ENCODE data around the gene EPB41L2. TPM values are rescaled to one million over a fixed set of nuclear protein-coding genes. Genes with fewer than 3 reads are reported as not detected.
A peak's percentile ranks its signal among the peaks of the same experiment; 100 is the strongest.

Gene EPB41L2
- total RNA-seq, 4 donors from 2014 or later: 60.1 to 87.2 (median 67.4) TPM

GRCh38 chr6:130796313-130796905 lies 266.6 kb downstream of the EPB41L2 start:
- peaks cover 0 to 14% (median 9%) of the 10 kb centered on the region in 4 donors for H3K4me1 ChIP-seq
- H3K36me3 ChIP-seq: no peaks in the 10 kb centered on the region
- TF ChIP-seq POLR2AphosphoS5 (IDR thresholded peaks at IDR 0.05) (peak in 1 of 2 donors; percentile 13), POLR2A (IDR thresholded peaks at IDR 0.05; ENCODE audit: low read depth) (no peak)
- no peaks in the 10 kb centered on the region for H3K9me3 ChIP-seq
- no peak overlapping the region for H3K27ac ChIP-seq (replicated peaks in 1 of 4)
- DNase-seq (ENCODE audit: extremely low spot score): no peak
- H3K27me3 ChIP-seq: no peaks in the 10 kb centered on the region
- no peak overlapping the region for H3K4me3 ChIP-seq
- intact Hi-C loops (cut with DNase I): no loop called here

GRCh38 chr6:130794738-130795137 lies 268.3 kb downstream of the EPB41L2 start:
- TF ChIP-seq POLR2A (IDR thresholded peaks at IDR 0.05; ENCODE audit: low read depth) (no peak), POLR2AphosphoS5 (IDR thresholded peaks at IDR 0.05) (no peak)
- TF ChIP-seq, protein P1, sequence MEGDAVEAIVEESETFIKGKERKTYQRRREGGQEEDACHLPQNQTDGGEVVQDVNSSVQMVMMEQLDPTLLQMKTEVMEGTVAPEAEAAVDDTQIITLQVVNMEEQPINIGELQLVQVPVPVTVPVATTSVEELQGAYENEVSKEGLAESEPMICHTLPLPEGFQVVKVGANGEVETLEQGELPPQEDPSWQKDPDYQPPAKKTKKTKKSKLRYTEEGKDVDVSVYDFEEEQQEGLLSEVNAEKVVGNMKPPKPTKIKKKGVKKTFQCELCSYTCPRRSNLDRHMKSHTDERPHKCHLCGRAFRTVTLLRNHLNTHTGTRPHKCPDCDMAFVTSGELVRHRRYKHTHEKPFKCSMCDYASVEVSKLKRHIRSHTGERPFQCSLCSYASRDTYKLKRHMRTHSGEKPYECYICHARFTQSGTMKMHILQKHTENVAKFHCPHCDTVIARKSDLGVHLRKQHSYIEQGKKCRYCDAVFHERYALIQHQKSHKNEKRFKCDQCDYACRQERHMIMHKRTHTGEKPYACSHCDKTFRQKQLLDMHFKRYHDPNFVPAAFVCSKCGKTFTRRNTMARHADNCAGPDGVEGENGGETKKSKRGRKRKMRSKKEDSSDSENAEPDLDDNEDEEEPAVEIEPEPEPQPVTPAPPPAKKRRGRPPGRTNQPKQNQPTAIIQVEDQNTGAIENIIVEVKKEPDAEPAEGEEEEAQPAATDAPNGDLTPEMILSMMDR (IDR thresholded peaks at IDR 0.05): no peak
- Histone ChIP-seq H3K27me3 (no peaks in the 10 kb centered on the region), H3K36me3 (no peaks in the 10 kb centered on the region), H3K4me1 (peaks cover 0 to 14% (median 9%) of the 10 kb centered on the region in 4 donors), H3K4me3 (no peak overlapping the region), H3K27ac (replicated peaks in 1 of 4) (no peak overlapping the region), H3K9me3 (no peaks in the 10 kb centered on the region)
- WGBS: 56% methylated on average over 3 of the region's 3 CpGs
- intact Hi-C loops (cut with DNase I): no loop called here
- no peak for DNase-seq (ENCODE audit: extremely low spot score)

DNA sequence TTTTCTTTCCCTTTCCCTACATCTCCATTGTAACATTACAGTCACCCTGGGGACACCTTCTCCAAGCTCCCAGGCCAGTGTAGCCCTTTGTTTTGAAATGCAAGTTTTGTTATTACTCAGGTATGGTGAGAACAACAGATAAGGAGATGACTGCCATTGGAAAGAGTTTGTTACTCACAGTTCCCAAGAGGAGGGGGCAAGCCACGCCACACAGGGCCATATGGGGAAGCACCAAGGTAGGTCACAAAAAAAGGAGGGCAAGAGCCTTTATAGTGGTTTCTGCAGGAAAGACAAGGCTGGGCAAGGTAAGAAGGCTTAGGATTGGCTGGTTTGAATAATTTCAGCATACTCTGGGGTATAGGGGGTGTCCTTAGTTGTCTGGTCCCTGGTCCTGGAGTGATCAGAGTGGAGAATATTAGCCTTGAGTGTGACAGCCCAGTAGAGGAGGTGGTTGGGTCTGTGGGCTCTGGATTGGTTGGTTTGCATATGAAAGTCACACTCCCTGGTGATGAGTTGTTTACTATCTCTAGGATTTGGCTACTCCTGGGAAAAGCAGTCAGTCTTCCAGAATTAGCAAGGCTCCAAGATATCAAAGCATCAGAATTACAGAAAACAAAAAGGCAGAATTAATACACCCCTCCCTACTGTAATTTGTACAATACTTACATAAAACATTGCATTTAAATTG lies 268.9 kb downstream of the EPB41L2 start:
- Histone ChIP-seq H3K36me3 (no peaks in the 10 kb centered on the region), H3K27ac (replicated peaks in 1 of 4) (no peak overlapping the region), H3K27me3 (no peaks in the 10 kb centered on the region), H3K9me3 (no peaks in the 10 kb centered on the region), H3K4me1 (peaks cover 0 to 14% (median 9%) of the 10 kb centered on the region in 4 donors), H3K4me3 (no peak overlapping the region)
- TF ChIP-seq POLR2AphosphoS5 (IDR thresholded peaks at IDR 0.05): no peak
- no peak for TF ChIP-seq EP300 (IDR thresholded peaks at IDR 0.05)
- TF ChIP-seq, protein P1 (IDR thresholded peaks at IDR 0.05): no peak
- TF ChIP-seq POLR2A (IDR thresholded peaks at IDR 0.05; ENCODE audit: low read depth): no peak
- intact Hi-C loops (cut with DNase I): no loop called here
- DNase-seq (ENCODE audit: extremely low spot score): no peak
- WGBS: 83% methylated on average over 1 of the region's 1 CpG

Other genes starting within 250 kb of the EPB41L2 start
- gene SMLR1, start 235.8 kb downstream of the EPB41L2 start, total RNA-seq: not detected
- gene AKAP7, start 72.2 kb upstream of the EPB41L2 start, total RNA-seq: 10 to 100 TPM in 1 of 4 donors, 1 to 10 TPM in 3; 6.2 to 18.7 (median 8.4) TPM

Data from esophagus muscularis mucosa (tissue), 4 donors.